ENCODE measurements around the gene CXCL10.

Gene CXCL10

GRCh38 chr4:76011018-76011670 is 12.2 kb downstream of the CXCL10 start:
- no peak overlapping the region for H3K4me3 ChIP-seq (ENCODE audit: low read depth, low read length)
- no peak for TF ChIP-seq CTCF (IDR thresholded peaks at IDR 0.05; ENCODE audit: borderline replicate concordance, insufficient read depth, low read depth, low read length)

- no peak for TF ChIP-seq CTCF (IDR thresholded peaks at IDR 0.05; ENCODE audit: borderline replicate concordance, insufficient read depth, low read depth, low read length)
- no peak overlapping the region for H3K4me3 ChIP-seq (ENCODE audit: low read depth, low read length)
Measured at GRCh38 chr4:76010576-76010975, 12.7 kb downstream of the CXCL10 start.

GRCh38 chr4:76009311-76009710 is 14.0 kb downstream of the CXCL10 start:
- no peak overlapping the region for H3K4me3 ChIP-seq (ENCODE audit: low read depth, low read length)
- TF ChIP-seq CTCF (IDR thresholded peaks at IDR 0.05; ENCODE audit: borderline replicate concordance, insufficient read depth, low read depth, low read length), result no peak

- H3K4me3 ChIP-seq (ENCODE audit: low read depth, low read length), result no peak within 1 kb of the TSS
- TF ChIP-seq CTCF (IDR thresholded peaks at IDR 0.05; ENCODE audit: borderline replicate concordance, insufficient read depth, low read depth, low read length), result no peak
Measured at GRCh38 chr4:76007089-76007862, 16.0 kb downstream of the CXCL10 start, which contains the start of gene CXCL9. CXCL9 (minus strand) TSS chr4:76007509; CDS start chr4:76007449, 60 bp downstream.

GRCh38 chr4:76003620-76004019 is 19.7 kb downstream of the CXCL10 start:
- H3K4me3 ChIP-seq (ENCODE audit: low read depth, low read length), result no peak overlapping the region
- no peak for TF ChIP-seq CTCF (IDR thresholded peaks at IDR 0.05; ENCODE audit: borderline replicate concordance, insufficient read depth, low read depth, low read length)

GRCh38 chr4:76003035-76003434 is 20.3 kb downstream of the CXCL10 start:
- H3K4me3 ChIP-seq (ENCODE audit: low read depth, low read length), result no peak overlapping the region
- TF ChIP-seq CTCF (IDR thresholded peaks at IDR 0.05; ENCODE audit: borderline replicate concordance, insufficient read depth, low read depth, low read length), result no peak

- H3K4me3 ChIP-seq (ENCODE audit: low read depth, low read length), result no peak overlapping the region
- TF ChIP-seq CTCF (IDR thresholded peaks at IDR 0.05; ENCODE audit: borderline replicate concordance, insufficient read depth, low read depth, low read length), result no peak
Measured at GRCh38 chr4:76002176-76002575, 21.1 kb downstream of the CXCL10 start.

Measured in GM12875 (cell line).